HG03095 (cell line): ENCODE results near the gene ADAMTS2.

Experiments
- ATAC-seq: cut with Tn5 transposase; IDR thresholded peaks from one replicate; pipeline ENCODE4 v1.9.1; 2021; ENCODE audit warnings: moderate library complexity; ENCODE audit not compliant: unreplicated experiment

The ADAMTS2 gene

DNA sequence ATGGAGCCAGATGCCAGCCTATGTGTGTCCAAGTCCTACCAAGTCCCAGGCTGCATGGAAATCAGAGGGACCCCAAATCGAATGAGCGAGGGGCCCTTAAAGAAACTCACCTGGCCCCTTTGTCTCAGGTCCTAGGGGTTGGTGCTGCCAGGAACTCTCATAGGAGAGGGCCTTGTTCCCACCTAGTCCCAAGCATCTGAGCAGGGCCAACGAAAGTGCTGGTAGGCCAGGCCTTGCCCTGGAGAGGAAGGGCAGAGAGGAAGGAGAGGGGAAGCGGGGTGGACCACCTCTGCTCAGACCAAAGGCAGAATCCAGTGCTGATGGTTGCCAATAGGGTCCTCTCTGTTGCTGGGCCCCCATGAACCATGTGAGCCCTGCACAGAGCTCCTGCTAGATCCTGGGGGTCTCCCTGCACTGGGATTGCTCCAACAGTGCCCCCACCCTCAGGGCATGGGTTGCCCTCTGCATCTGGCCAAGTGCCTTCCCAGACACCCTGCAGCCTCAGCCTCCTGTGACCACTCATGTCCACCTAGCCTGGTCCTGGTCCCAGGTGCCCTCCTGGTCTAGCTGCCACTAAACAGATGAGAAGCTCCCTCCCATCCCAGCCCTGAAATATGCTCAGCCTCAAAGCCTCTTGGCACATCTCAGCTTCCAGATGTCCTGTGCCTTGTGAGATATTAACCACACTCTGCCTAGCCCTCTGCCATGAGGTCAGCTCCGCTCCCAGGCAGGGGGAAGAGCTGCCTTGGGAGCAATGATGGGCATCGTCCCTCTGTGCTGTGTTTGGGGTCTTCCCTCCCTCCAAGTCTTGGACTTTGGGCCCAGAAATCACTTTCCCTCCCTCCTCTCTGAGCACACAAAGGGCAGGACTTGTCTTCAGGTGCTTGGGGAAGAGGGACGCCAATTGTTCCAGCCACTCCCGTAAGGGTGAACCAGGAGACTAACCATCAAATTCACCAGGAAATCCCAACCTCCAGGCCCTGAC lies 109.6 kb downstream of the ADAMTS2 start:
- ATAC-seq = no peak

GRCh38 chr5:179234563-179235135 lies 110.6 kb downstream of the ADAMTS2 start:
- no peak for ATAC-seq

DNA sequence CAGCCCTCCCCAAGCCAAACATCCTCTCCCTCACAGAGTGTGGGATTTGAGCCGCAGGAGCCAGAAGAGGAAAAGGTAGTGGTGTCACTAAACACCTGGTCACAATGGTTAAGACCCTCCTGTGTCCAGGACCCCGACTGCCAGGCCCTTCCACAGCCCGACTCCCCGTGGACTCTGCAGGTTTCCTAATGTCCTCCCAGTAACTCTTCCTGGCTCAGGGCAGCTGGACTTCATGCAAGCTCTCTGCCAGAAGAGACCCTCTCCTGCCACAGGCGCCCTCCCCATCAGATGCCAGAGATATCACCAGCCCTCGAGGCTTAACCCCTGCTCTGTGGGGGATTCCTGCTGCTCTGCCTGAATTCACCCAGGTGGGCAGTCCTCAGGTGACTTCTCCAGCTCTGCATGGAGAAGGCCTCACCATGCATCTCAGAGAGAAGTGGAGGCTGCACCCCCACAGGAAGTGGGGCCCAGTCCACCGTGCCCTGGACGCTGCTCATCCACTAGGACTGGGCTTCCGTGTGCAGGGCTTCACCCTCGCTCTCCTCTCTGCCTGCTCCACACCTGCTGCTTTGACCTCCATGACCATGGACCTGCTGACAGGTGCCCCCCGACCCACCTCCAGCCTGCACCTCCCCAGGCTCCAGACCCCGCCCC lies 111.2 kb downstream of the ADAMTS2 start:
- ATAC-seq = no peak

GRCh38 chr5:179232091-179232735 lies 113.0 kb downstream of the ADAMTS2 start:
- no peak for ATAC-seq

DNA sequence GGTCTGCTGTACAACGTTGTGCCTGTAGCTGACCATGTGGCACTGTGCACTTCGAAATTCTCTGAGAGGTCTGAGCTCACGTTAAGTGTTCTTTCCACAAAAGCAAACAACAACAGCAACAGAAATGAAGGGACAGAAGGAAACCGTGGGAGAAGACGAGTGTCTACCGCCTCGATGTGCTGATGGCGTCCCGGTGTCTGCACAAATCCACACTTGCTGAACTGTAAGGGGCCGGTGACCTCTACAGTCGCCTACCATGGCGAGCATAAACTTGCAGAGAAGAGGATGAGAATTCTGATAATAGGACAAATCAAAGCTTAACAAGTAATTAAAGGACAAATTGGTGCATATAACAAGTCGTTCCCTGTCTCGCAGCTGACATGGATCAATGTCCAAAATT lies 114.0 kb downstream of the ADAMTS2 start:
- no peak for ATAC-seq

DNA sequence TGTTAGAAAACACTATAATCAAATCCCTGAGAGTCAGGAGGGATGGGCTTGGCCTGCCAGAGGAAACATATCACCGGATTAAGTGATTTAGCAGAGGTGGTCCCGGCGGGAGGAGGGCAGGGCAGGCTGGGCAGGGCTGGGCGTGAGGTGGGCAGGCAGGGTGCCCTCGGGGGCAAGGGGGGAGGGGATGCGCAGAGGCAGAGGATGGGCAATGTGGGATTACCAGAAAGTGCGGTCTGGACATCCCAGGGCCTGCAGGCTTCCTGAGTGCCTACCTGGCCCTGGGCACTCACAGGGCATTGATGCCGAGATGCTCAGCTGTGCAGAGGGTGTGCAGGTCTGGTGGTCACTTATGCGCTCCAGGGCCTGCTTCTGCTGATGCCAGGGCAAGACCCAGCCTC lies 115.2 kb downstream of the ADAMTS2 start:
- no peak for ATAC-seq

GRCh38 chr5:179229331-179229831 lies 115.9 kb downstream of the ADAMTS2 start:
- ATAC-seq = no peak

DNA sequence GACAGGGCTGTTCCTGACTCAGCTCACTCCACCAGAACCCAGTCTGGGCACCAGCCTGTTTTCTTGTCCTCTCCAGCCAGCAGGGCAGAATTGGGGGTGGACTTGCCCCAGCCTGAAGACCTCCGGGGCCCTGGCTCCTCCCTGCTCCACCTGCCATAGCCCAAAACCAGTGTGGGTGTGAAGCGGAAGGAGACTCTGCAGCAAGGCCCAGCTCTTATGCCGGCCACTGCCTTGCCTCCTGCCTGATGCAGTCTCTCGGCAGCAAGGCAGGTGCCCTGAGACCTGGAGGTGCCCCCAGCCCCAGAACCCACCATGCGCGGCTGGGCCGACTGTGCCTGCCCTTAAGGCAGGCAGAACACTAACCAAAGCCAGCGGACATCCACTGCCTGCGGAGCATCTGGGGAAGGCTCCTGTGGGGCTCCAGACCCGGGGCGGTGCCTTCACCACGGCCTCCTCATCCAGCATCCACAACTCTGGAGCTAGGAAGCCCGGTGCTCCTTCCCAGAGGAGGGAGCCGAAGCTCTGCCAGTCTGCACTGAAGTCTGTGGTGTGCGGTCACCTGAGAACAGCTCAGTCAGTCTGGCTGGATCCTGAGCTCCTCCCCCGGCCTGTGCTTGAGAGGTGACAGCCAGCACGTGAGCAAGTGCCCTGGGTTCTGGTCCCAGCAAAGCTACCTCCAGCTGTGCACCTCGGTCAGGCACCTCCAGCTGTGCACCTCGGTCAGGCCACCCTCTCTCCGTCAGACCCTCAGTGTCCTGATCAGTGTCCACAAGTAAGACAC lies 116.7 kb downstream of the ADAMTS2 start:
- no peak for ATAC-seq

- no peak for ATAC-seq
Observed at GRCh38 chr5:179227580-179228311, 117.5 kb downstream of the ADAMTS2 start.

- ATAC-seq = no peak
Observed at GRCh38 chr5:179227229-179227579, 118.1 kb downstream of the ADAMTS2 start.

- ATAC-seq = no peak
Observed at GRCh38 chr5:179226696-179227095, 118.6 kb downstream of the ADAMTS2 start.

GRCh38 chr5:179225387-179225786 lies 119.9 kb downstream of the ADAMTS2 start:
- ATAC-seq = no peak

DNA sequence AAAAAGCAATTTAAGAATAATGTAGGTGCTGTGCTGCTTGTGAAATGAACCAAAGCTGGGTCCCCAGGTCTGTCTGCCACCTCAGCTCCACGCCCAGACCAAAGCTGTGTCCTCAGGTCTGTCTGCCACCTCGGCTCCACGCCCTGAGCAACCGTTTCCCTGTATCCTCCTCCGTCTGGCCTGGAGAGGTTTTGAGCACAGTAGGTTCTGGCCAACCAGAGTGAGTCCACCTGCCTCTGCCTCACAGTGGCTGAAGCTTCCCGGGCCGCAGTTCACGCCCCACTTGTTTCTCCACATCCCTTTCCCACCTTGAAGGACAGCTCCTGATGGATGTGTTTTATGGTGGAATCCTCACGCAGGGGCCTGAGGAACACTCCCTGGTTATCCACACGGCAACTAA lies 120.5 kb downstream of the ADAMTS2 start:
- no peak for ATAC-seq

- no peak for ATAC-seq
Observed at GRCh38 chr5:179223961-179224360, 121.3 kb downstream of the ADAMTS2 start.

DNA sequence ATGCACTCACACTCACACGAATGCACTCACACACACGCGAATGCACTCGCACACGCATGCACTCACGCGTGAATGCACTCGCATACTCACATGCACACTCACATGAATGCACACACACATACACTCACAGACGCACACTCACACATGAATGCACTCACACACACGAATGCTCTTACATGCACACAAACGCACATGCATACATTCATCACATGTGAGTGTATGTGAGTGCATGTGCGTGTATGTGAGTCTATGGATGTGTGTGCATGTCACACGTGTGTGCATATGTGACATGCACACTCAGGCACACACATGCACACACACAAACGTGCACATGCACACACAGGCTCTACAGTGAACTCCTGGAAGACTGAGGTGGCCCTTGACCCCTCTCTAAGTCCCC lies 121.7 kb downstream of the ADAMTS2 start:
- ATAC-seq = no peak

DNA sequence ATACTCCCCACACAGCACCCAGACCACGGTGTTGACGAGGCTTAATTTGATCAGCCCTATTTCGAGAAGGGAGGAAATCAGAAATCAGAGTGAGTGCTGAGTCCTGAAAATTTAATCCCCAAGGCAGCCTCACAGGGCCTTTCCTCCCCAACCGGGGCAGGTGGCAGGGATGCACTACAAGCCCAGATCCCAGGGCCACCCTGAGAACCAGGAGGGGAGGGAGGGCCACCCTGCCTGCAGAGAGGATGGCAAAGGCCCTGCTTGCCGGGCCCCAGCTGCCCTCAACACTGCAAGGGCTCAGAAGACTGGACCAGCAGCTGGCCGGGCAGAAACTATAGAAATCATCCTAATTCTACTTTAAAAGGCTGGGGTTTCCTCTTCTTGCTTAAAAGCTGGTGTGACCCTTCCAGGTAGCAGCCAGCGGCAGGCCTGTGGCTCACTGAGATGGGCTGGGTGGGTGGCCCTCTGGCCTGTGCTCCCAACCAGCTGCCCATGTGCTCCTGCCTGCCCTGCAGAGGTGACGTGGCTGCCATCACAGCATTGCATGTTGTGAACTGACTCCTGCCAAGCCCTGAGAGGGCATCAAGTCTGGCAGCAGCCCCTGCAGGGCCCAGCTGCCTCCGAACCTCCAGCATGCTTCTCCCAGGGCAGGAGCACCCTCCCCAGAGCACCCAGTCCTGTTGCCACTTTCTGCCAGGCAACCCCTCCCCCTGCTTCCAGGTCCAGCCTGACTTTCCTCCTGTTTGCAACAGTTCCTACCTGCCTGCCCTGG lies 122.8 kb downstream of the ADAMTS2 start:
- no peak for ATAC-seq

- no peak for ATAC-seq
Observed at GRCh38 chr5:179221877-179222220, 123.4 kb downstream of the ADAMTS2 start.

GRCh38 chr5:179221196-179221876 lies 123.9 kb downstream of the ADAMTS2 start:
- no peak for ATAC-seq

GRCh38 chr5:179220716-179221115 lies 124.5 kb downstream of the ADAMTS2 start:
- no peak for ATAC-seq
